ENCODE results near the gene CLSTN1. TPM values are rescaled to one million over a fixed set of nuclear protein-coding genes. Genes with fewer than 3 reads are reported as not detected.
"Not testable (repeated sequence)": the region's sequence is repeated elsewhere in the genome, so short reads cannot be mapped to it uniquely, and the experiment has no call there.

CLSTN1 gene
- total RNA-seq, 1 donor from 2014 or later, result 62.7 TPM

DNA sequence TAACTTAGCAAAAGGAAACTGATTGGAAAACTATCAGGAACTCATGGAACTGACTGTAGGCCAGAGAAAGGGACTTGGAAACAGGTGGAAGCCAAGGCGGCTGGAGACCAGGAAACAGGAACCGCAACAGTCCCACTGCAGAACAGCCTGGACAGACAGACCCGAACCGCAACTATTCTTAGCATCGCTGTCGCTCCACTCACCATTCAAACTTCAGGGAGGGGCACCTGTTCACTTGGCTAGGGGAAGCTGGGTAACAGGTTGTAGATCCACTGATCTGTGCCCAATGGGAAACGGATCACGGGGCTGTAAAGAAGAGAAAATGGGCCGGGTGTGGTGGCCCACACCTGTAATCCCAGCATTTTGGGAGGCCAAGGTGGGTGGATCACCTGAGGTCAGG is 61.9 kb downstream of the CLSTN1 start:
- no peak for DNase-seq

- no peak for DNase-seq
Measured at GRCh38 chr1:9760824-9761223, 62.9 kb downstream of the CLSTN1 start.

DNA sequence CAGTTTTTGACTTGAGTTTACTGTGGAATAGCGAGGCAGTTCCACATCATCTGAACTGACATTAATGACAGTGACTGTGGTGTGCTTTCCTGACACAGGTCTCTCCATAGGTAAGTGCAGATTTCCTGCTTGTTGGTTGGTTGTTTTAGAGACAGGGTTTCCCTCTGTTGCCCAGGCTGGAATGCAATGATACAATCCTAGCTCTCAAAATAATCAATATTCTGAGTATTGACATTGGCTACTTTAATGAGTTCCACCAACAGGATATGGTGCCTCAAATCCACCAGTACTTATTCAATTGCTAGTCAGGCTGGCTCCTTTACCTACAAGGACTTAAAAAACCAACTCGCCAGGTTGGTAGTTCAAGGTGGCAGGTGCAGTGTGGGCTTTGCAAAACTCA is 63.8 kb downstream of the CLSTN1 start:
- DNase-seq, result no peak

GRCh38 chr1:9758559-9759121 is 65.1 kb downstream of the CLSTN1 start:
- DNase-seq, result no peak

DNA sequence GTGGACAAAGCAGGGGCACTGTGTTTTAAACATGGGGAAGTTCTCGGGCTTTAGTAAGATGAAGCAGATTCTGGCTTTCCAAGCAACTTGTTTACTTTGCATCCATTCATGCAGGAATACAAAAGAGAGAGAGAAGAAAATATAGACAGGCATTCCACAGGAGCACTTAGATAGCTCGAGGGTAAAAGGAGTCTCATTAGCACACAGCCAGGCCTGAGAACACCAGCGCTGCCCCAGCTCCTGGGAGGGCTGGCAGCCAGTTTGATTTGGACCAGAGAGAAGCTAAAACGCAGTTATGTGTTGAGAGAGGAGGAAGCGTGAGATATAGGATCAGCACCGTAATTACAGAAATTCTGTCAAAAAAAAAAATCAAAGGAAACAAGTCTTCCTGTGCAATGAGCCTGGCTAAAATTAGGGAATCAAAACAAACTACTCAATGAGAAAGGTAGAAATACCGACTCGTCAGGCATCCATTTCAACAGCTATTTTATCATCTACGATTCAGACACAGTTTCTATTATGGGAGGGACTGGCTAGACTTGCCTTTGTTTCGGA is 68.2 kb downstream of the CLSTN1 start:
- DNase-seq, result no peak

DNA sequence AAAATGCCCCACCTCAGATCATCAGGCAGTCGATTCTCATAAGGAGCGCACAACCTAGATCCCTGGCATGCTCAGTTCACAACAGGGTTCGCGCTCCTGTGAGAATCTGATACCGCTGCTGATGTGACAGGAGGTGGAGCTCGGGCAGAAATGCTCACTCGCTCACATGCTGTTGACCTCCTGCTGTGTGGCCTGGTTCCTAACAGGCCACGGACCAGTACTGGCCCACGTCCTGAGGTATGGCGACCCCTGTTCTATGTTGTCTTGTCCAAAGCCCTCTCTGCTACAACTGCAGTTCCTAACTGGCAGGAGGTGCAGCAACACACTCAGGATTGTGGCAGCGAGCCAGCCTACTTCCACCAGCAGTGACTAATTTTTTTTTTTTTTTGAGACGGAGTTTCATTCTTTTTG is 70.6 kb downstream of the CLSTN1 start:
- DNase-seq, result no peak

DNA sequence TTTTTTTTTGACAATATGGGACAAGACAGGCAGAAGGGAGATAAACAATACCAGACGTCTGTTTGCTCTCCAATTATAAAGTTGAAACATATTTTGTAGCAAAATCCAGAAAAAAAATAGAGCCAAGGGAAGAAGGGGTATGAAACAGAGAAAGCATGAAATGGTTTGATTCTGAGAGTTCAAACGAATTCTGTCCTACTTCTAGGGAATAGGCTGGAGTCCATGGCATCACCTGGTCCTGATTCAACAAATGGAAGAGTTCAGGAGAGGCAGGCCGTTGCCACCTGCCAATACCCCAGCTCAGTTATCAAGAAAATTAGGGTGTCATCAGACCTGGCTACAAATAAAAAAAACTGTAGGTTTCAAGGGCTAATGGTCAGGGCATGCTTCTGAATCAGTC is 71.8 kb downstream of the CLSTN1 start:
- no peak for DNase-seq

DNA sequence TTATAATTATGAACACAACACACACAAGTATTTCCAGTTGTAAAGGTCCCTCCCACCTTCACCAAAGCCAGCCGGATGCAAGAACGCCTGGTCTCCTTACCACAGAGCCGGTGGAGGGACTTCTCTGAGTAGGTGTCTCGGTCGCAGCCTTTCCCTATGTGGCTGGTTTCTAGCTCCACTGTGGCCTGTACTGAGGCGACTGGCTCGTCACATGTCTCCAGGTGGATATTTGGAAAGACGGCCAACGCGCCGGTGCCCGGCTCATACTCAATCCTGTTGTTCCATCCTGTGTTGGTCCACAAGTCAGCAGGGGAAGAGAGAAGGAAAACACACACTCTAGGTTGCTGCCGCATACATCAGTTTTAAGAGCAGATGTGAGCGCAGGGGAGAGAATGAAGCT is 74.4 kb downstream of the CLSTN1 start:
- DNase-seq, result no peak

GRCh38 chr1:9748391-9748790 is 75.4 kb downstream of the CLSTN1 start:
- not testable (repeated sequence) for DNase-seq

- DNase-seq, result no peak
Measured at GRCh38 chr1:9746651-9747050, 77.1 kb downstream of the CLSTN1 start.

DNA sequence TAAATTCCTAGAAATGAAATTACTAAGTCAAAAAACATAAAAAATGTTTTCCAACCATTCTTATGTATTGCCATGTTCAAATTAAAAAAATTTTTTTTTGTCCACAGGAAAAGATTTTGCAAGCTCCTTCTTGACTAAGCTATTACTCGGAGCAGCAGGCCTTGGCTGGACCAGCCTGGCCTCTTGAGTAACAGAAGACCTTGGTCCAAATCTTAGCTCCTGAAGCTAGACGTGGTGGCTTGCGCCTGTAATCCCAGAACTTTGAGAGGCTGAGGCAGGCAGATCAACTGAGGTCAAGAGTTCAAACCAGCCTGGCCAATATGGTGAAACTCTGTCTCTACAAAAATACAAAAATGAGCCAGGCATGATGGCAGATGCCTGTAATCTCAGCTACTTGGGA is 77.6 kb downstream of the CLSTN1 start:
- no peak for DNase-seq

GRCh38 chr1:9744106-9744799 is 79.5 kb downstream of the CLSTN1 start:
- no peak for DNase-seq

GRCh38 chr1:9737671-9738070 is 86.1 kb downstream of the CLSTN1 start:
- no peak for DNase-seq

GRCh38 chr1:9737057-9737456 is 86.7 kb downstream of the CLSTN1 start:
- DNase-seq, result no peak

DNA sequence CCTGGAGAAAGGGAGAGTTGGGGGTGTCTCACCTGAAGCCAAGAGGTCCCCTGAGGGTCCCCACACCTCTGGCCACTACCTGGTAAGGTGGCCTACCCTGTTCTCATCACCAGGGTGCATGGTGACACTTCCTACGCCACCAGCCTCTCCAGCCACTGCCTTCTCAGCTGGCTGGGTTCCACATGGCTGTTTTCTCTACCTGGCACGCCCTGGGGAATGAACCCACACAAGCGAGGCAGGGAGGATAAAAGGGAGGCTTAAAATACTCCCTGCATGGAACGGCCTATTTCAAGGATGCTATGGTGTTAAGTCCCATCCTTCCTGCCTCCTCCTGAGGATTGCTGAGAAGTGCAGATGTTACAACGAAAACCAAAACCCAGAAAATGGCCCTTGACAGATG is 87.5 kb downstream of the CLSTN1 start:
- DNase-seq, result no peak

DNA sequence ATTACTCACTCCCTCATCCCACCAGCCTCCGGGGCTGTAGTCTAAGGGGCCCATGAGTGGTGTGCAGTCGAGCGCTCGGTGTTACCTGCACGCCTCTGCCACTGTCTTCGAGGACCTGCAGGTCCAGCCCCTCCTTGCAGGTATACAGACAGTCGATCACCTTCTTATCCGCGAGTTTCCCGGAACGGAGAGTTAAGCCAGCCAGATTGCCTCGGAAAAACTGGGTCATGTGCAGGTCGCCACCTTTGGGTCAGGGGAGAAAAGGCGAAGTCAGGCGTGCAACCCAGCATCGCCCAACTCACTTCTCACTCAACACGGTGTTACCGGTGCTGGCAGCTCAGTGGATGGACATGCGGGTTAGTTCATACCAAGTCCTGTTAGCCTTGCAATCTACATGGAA is 88.0 kb downstream of the CLSTN1 start:
- no peak for DNase-seq

DNA sequence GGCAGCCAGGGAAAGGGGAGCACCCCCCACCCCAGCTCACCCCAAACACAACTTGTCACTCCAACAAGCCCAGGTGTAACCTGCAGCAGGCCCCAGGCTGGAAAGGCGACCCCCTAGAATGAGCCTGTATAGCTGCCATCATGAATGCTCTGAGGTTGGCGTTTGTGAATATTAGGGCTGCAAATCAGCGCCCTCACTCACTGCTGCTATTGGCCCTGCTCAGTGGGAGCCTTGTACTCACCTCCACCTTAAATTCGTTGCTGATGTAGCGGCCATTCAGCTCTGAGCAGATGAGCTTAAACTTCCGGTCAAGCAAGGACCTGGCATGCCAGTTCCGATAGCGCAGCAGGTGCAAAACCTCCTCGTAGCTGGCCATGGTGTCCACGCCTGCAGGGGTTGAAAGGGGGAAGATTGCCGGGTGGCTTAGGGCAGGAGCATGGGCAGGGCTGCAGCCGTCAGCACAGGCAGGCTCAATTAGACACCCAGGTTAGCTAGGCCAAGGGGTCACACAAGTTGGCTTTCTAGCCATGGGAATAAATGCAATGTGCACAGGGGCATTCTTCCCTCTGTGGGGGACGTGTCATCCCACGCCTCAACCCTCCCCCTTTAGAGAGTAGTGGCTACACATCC is 90.5 kb downstream of the CLSTN1 start:
- no peak for DNase-seq

DNA sequence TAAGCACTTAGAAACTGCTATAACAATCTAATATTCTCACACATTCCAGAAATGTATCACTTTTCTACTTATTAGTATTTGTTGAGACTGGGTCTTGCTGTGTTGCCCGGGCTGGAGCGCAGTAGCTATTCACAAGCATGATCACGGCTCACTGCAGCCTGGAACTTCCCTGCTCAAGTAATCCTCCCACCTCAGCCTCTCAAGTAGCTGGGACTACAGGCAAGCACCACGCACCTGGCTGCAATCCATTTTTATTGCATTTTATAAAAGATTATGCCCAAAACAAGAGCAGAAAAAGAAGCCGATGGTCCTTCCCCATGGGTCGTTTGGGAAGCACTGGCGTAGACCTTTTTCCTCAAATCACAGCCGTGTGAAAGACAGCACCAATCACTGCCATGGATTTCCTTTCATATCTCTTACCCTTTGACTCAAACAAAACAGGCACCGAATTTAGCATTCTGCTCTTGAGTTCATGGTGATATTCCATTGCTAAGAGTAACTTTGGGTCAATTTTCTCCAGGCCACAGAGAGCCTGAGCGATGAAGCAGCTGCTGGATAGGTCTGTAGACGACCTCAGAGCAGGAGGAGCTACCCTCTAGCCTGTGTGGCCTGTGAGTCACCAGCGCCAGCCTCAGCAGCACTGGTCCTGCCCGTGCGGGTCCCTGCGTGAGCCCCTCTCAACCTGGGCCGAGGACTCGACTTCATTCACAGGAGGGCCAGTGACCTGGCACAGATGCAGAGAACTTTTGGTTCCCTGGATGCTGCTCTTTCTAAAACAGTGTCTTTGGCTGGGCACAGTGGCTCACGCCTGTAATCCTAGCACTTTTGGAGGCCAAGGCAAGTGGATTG is 91.4 kb downstream of the CLSTN1 start:
- DNase-seq, result no peak

- no peak for DNase-seq
Measured at GRCh38 chr1:9731561-9731960, 92.2 kb downstream of the CLSTN1 start.

DNA sequence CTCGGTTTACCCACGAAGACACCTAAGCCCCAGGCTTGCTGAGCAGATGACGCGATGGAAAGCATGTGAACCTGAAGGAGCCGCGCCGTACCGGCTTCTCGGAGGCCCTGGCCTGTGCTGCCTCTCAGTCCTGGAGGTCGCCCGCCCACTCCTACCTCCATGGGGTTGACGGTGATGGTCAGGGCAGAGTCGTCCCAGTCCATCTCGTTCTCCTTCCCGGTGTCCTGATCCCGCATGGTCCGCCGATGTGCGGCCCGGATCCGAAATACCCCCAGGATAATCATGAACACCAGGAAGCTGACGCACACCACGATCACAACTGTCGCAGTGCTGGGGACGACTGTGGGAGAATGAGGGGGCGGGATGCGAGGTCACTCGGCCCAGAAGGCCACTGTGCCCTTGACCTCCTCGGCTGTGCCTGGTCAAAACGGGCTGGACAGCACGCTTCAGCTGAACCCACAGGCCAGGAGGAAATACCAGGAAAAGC is 92.7 kb downstream of the CLSTN1 start:
- no peak for DNase-seq

- no peak for DNase-seq
Measured at GRCh38 chr1:9730096-9730901, 93.5 kb downstream of the CLSTN1 start.

DNA sequence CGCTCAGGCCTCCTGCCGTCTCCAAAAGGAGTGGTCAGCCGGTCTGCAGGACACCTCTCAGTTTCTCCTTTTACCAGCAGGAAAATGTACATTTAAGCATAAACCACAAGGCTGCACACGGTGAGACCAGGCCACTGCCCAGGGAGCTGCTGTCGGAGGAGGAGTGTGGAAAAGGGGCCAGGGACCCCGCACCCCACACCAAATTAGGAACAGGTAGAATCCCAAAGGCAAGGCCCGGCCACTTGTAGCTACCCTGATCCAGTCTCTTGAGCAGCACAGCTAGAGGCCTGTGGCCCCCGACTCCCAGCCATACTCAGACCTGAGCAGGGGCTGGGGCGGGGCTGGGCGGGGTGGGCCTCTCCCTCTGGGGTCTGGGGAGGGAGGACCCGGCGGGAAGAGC is 94.2 kb downstream of the CLSTN1 start:
- no peak for DNase-seq
